Parathyroid adenoma (tissue), 2 donors: ENCODE data around the gene RIMS1.

Experiments used
- H2AFZ ChIP-seq: fragments of 300-600 bp; sonication (generic); one replicate; pipeline ENCODE4 v1.7.0; 2017; ENCODE audit warnings: antibody characterized with exemption, mild to moderate bottlenecking
- H3K27ac ChIP-seq: fragments of 300-600 bp; sonication (generic); one replicate; pipeline ENCODE4 v1.7.0; 2017
- H3K27me3 ChIP-seq: fragments of 300-600 bp; sonication (generic); one replicate; pipeline ENCODE4 v1.7.0; 2017; ENCODE audit warnings: low read length; ENCODE audit not compliant: control insufficient read depth, insufficient read depth
- H3K36me3 ChIP-seq: fragments of 300-600 bp; sonication (generic); one replicate; pipeline ENCODE4 v1.7.0; 2017; ENCODE audit warnings: low read length; ENCODE audit not compliant: control insufficient read depth, insufficient read depth
- H3K4me1 ChIP-seq: fragments of 300-600 bp; sonication (generic); one replicate; pipeline ENCODE4 v1.7.0; 2017; ENCODE audit warnings: control low read depth
- H3K4me2 ChIP-seq: fragments of 300-600 bp; sonication (generic); one replicate; pipeline ENCODE4 v1.7.0; 2017; ENCODE audit warnings: low read length
- H3K4me3 ChIP-seq: fragments of 300-600 bp; sonication (generic); one replicate; pipeline ENCODE4 v1.7.0; 2017; ENCODE audit warnings: low read depth, low read length
- H3K79me2 ChIP-seq: fragments of 300-600 bp; sonication (generic); one replicate; pipeline ENCODE4 v1.7.0; 2017; ENCODE audit warnings: control low read depth
- H3K9ac ChIP-seq: fragments of 300-600 bp; sonication (generic); one replicate; pipeline ENCODE4 v1.7.0; 2017; ENCODE audit warnings: mild to moderate bottlenecking
- H3K9me3 ChIP-seq: fragments of 300-600 bp; sonication (generic); one replicate; pipeline ENCODE4 v1.7.0; 2017; ENCODE audit warnings: low read length; ENCODE audit not compliant: control insufficient read depth
- TF ChIP-seq, protein P1 (sequence below): fragments of 300-600 bp; sonication (generic); IDR thresholded peaks from one replicate; pipeline ENCODE4 v1.7.0; 2017; ENCODE audit warnings: antibody characterized with exemption, mild to moderate bottlenecking
- donor health status: primary hyperparathyroidism.

RIMS1 gene

GRCh38 chr6:72403413-72403812 lies 517.1 kb downstream of the RIMS1 start:
- TF ChIP-seq, protein P1, sequence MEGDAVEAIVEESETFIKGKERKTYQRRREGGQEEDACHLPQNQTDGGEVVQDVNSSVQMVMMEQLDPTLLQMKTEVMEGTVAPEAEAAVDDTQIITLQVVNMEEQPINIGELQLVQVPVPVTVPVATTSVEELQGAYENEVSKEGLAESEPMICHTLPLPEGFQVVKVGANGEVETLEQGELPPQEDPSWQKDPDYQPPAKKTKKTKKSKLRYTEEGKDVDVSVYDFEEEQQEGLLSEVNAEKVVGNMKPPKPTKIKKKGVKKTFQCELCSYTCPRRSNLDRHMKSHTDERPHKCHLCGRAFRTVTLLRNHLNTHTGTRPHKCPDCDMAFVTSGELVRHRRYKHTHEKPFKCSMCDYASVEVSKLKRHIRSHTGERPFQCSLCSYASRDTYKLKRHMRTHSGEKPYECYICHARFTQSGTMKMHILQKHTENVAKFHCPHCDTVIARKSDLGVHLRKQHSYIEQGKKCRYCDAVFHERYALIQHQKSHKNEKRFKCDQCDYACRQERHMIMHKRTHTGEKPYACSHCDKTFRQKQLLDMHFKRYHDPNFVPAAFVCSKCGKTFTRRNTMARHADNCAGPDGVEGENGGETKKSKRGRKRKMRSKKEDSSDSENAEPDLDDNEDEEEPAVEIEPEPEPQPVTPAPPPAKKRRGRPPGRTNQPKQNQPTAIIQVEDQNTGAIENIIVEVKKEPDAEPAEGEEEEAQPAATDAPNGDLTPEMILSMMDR: no peak
- no peaks in the 10 kb centered on the region for H3K4me1 ChIP-seq
- H3K27me3 ChIP-seq: no peaks in the 10 kb centered on the region

DNA sequence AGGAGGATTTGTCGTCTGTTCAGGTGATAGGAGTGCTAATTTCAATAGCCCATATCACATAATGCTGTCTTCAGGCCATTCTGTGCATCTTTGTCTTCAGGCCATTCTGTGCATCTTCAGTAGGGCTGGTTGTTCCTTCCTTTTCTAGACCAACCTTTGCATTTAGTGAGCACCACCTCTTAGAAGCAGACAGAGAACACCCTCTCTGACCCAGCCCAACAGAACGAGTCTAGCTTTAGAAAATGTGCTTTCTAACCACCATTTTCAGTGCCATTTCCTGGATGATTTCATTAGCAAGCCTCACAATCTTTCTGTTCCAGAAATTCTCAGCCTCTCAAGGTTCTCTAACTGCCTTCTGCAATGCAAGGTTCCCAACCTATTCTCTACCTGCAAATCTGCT lies 520.2 kb downstream of the RIMS1 start:
- no peak overlapping the region for H2AFZ ChIP-seq
- H3K4me2 ChIP-seq: no peak overlapping the region
- H3K4me1 ChIP-seq: peaks cover 11% of the 10 kb centered on the region
- TF ChIP-seq, protein P1: no peak
- H3K36me3 ChIP-seq: no peaks in the 10 kb centered on the region
- no peak overlapping the region for H3K4me3 ChIP-seq
- no peak overlapping the region for H3K9ac ChIP-seq
- H3K9me3 ChIP-seq: no peaks in the 10 kb centered on the region
- H3K79me2 ChIP-seq: no peaks in the 10 kb centered on the region
- H3K27ac ChIP-seq: no peak overlapping the region
- no peaks in the 10 kb centered on the region for H3K27me3 ChIP-seq

More at GRCh38 chr6:72403413-72403812, 517.1 kb downstream of the RIMS1 start:
- no peak overlapping the region for H3K4me2 ChIP-seq
- no peak overlapping the region for H3K27ac ChIP-seq
- H3K9me3 ChIP-seq: no peaks in the 10 kb centered on the region
- H3K9ac ChIP-seq: no peak overlapping the region
- no peaks in the 10 kb centered on the region for H3K79me2 ChIP-seq
- no peaks in the 10 kb centered on the region for H3K36me3 ChIP-seq
- no peak overlapping the region for H2AFZ ChIP-seq
- H3K4me3 ChIP-seq: no peak overlapping the region

DNA sequence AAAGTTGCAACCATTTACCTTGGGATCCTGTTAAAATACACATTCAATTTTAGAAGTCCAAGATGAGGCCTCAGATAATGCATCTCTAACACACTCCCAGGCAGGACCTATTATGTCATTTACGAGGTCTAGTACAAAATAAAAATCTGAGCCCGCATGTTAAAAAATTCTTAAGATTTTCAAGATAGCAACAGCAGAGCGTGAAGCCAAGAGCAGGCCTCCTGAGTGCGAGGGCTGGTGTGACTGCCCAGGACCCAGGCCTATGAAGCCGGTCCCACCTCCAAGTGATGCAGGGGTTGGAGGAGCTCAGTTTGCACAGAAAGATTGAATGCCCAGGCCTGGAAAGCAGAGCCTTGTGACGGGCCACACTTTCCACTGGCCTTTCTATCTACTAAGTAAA lies 524.4 kb downstream of the RIMS1 start:
- no peaks in the 10 kb centered on the region for H3K27me3 ChIP-seq
- H3K9ac ChIP-seq: no peak overlapping the region
- peak overlapping the region; percentile 38 for H2AFZ ChIP-seq

DNA sequence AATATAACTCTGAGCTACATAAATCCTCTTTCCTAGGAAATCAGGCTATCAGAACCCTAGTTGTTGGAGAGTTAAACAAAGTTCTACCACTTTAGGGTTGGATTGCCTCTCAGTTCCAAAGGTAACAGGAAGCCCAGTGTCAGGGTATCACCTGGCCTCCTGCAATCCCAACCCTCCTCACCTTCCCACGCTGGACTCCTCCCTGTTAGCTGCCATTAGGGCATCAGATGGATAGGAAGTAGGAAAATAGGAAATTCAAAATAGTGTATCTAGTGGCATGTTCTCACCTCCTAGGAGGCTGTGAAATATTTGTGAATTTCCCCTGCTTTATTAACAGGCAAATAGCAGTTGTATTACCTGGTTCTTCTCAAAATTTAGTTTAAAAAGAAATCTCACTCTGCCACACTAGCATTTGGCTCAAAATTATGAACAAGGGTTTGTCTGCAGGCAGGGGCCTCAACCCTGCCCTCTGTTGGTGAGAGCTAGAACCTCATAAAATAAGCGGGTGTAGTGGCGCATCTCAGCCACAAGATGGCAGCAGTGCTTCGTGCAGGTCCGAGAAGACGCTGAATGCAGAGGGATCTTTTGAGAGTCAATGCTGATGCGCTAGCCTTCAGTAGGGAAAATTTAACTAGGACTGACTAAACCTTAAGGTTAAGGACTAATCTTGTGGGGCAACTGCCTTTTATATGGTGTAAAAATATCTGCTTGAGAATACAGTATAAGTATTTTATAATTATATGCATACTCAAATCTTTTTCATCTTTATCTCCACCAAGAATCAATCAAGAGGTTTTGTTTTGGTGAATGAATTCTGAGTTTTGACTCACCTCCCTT lies 525.7 kb downstream of the RIMS1 start:
- no peaks in the 10 kb centered on the region for H3K79me2 ChIP-seq

More for the DNA sequence above, 524.4 kb downstream of the RIMS1 start:
- TF ChIP-seq, protein P1: no peak
- Histone ChIP-seq H3K4me2 (peak overlapping the region; percentile 10), H3K36me3 (no peaks in the 10 kb centered on the region), H3K9me3 (no peaks in the 10 kb centered on the region), H3K79me2 (no peaks in the 10 kb centered on the region), H3K27ac (peak overlapping the region; percentile 3), H3K4me1 (peaks cover 11% of the 10 kb centered on the region), H3K4me3 (no peak overlapping the region)

More for the DNA sequence above, 525.7 kb downstream of the RIMS1 start:
- Histone ChIP-seq H3K27ac (no peak overlapping the region), H3K9me3 (no peaks in the 10 kb centered on the region), H3K27me3 (no peaks in the 10 kb centered on the region), H3K4me2 (no peak overlapping the region), H3K4me1 (peaks cover 11% of the 10 kb centered on the region), H3K9ac (no peak overlapping the region), H3K4me3 (no peak overlapping the region), H2AFZ (peak overlapping the region; percentile 48), H3K36me3 (no peaks in the 10 kb centered on the region)
- TF ChIP-seq, protein P1: peak; percentile 100
